PC-3 (cell line): Measurements from ENCODE around the gene SFSWAP. TPM values are rescaled to one million over a fixed set of nuclear protein-coding genes. Genes with fewer than 3 reads are reported as not detected.

Source experiments
- ATAC-seq: fragments of 200-7000 bp; cut with Tn5 transposase; 2 replicates; pipeline ENCODE4 v1.9.1; 2020; ENCODE audit warnings: mild to moderate bottlenecking, moderate library complexity
- BruUV-seq: library from RNA; stranded (reverse); fragments of 400-500 nt; replicated peaks from 2 replicates; lab custom pipeline; 2021; lab: Mats Ljungman, UMichigan
- CTCF ChIA-PET: fragments of 300-600 bp; sonication (Branson Sonifier 250); formaldehyde crosslinking; loops from one replicate; lab custom pipeline; 2022; ENCODE audit warnings: antibody characterized with exemption; lab: Charles Lee
- POLR2A ChIA-PET: fragments of 300-600 bp; sonication (Branson Sonifier 250); formaldehyde crosslinking; loops from one replicate; lab custom pipeline; 2022; ENCODE audit warnings: antibody characterized with exemption; ENCODE audit not compliant: unreplicated experiment; lab: Charles Lee
- DNase-seq: peaks from one replicate; pipeline ENCODE4 v3.0.0-alpha.2; 2015
- H2AFZ ChIP-seq: fragments of 300-600 bp; sonication (generic); 2 replicates; pipeline ENCODE4 v1.6.0; 2016; ENCODE audit warnings: antibody characterized with exemption, low read length
- H3F3A ChIP-seq: fragments of 300-600 bp; sonication (generic); one replicate; pipeline ENCODE4 v1.6.0; 2017; ENCODE audit warnings: antibody characterized with exemption, low read length, control low read depth, mild to moderate bottlenecking; ENCODE audit not compliant: unreplicated experiment
- H3K27ac ChIP-seq: fragments of 300-600 bp; sonication (generic); 2 replicates; pipeline ENCODE4 v1.5.1; 2016; ENCODE audit warnings: mild to moderate bottlenecking, low read length
- H3K27me3 ChIP-seq: fragments of 300-600 bp; sonication (generic); 2 replicates; pipeline ENCODE4 v1.6.1; 2016; ENCODE audit warnings: low read length, mixed read lengths
- H3K36me3 ChIP-seq: fragments of 300-600 bp; sonication (generic); 2 replicates; pipeline ENCODE4 v1.6.1; 2016; ENCODE audit warnings: low read depth, mixed run types, low read length, mixed read lengths
- H3K4me1 ChIP-seq: fragments of 300-600 bp; sonication (generic); 2 replicates; pipeline ENCODE4 v1.5.1; 2016; ENCODE audit warnings: low read length; ENCODE audit not compliant: insufficient read depth
- H3K4me2 ChIP-seq: fragments of 300-600 bp; sonication (generic); 2 replicates; pipeline ENCODE4 v1.6.0; 2016; ENCODE audit warnings: low read length
- H3K4me3 ChIP-seq: fragments of 300-600 bp; sonication (generic); 2 replicates; pipeline ENCODE4 v1.5.1; 2016; ENCODE audit warnings: mild to moderate bottlenecking, low read length, mixed read lengths
- H3K79me2 ChIP-seq: fragments of 300-600 bp; sonication (generic); 2 replicates; pipeline ENCODE4 v1.6.1; 2017; ENCODE audit warnings: low read length, mixed read lengths
- H3K9ac ChIP-seq: fragments of 300-600 bp; sonication (generic); 2 replicates; pipeline ENCODE4 v1.6.0; 2016; ENCODE audit warnings: mild to moderate bottlenecking, low read length
- H3K9me2 ChIP-seq: fragments of 300-600 bp; sonication (generic); replicated peaks from 2 replicates; pipeline ENCODE4 v1.6.1; 2016; ENCODE audit warnings: mixed run types, low read length, mixed read lengths
- H3K9me3 ChIP-seq: fragments of 300-600 bp; sonication (generic); 2 replicates; pipeline ENCODE4 v1.6.1; 2016; ENCODE audit warnings: low read length, mixed read lengths
- H4K20me1 ChIP-seq: fragments of 300-600 bp; sonication (generic); 2 replicates; pipeline ENCODE4 v1.6.1; 2016; ENCODE audit warnings: low read length, mixed read lengths
- EZH2 ChIP-seq: fragments of 300-600 bp; sonication (generic); IDR thresholded peaks from one replicate; pipeline ENCODE4 v1.6.1; 2017; ENCODE audit warnings: antibody characterized with exemption, mild to moderate bottlenecking, low read length; ENCODE audit not compliant: unreplicated experiment
- EZH2phosphoT487 ChIP-seq: fragments of 300-600 bp; sonication (generic); IDR thresholded peaks from 2 replicates; pipeline ENCODE4 v1.6.1; 2018; ENCODE audit warnings: mild to moderate bottlenecking, antibody characterized with exemption, low read length, borderline replicate concordance
- intact Hi-C: fragments of 100-400 bp; cut with micrococcal nuclease; formaldehyde crosslinking; loops from 2 replicates; pipeline ENCODE4 v1.9.0; 2023
- total RNA-seq: library from RNA; depleted of rRNA; stranded (reverse); fragments of >200 nt; gene quantifications from 2 replicates; pipeline ENCODE4 v1.2.3, GENCODE V29; 2014
- TF ChIP-seq, protein P1 (sequence below): fragments of 300-600 bp; sonication (generic); conservative IDR thresholded peaks from 2 replicates; pipeline ENCODE4 v1.5.1; 2017; ENCODE audit warnings: antibody characterized with exemption, low read depth, mild to moderate bottlenecking, low read length

SFSWAP gene
- total RNA-seq, 1 experiment from 2014 or later, result 57.5 TPM

DNA sequence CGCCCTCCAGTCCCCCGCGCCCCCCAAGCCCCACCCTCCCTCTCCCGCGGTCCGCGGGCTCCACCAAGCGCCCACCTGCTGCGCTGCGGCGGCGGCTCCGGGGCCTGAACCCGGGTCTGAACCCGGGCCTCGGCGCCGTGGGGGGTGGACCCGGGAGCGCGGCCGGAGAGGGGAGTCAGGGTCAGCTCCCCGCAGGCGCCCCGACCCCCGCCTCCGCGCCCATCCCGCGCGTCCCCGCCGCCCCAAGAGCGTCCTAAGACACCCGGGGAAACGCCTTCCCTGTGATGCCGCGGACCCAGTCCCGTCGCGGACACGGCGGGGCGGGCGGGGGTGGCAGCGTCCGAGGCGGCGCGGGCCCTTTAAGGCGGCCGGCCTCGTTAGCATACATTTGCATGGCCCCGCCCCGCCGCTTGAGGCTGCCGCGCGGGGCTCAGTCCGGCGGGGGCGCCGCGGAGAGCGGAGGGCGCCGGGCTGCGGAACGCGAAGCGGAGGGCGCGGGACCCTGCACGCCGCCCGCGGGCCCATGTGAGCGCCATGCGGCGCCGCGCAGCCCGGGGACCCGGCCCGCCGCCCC, 117.2 kb downstream of the SFSWAP start, which contains the start of gene MMP17:
TSS of gene MMP17 (plus strand) at position 433 of the 574 bp plus-strand sequence. CDS start at position 535, 102 bp downstream.
- Histone ChIP-seq H3F3A (no peaks in the 10 kb centered on the region), H3K9me3 (no peaks in the 10 kb centered on the region), H4K20me1 (no peaks in the 10 kb centered on the region), H3K4me1 (peaks cover 23% of the 10 kb centered on the region), H3K27ac (no peak within 1 kb of the TSS), H3K27me3 (no peaks in the 10 kb centered on the region), H3K4me3 (peak within 1 kb of the TSS; percentile 85), H2AFZ (peak within 1 kb of the TSS; percentile 91), H3K9ac (peak within 1 kb of the TSS; percentile 70), H3K9me2 (no peaks in the 10 kb centered on the region), H3K4me2 (peak within 1 kb of the TSS; percentile 94), H3K79me2 (no peaks in the 10 kb centered on the region; the same call in 1 of the 2 replicates), H3K36me3 (no peaks in the 10 kb centered on the region)
- ChIA-PET CTCF (no interaction called here), POLR2A (no interaction called here)
- DNase-seq, result peak; percentile 79
- no TSS peak for BruUV-seq
- no peak for TF ChIP-seq EZH2
- TF ChIP-seq, protein P1, sequence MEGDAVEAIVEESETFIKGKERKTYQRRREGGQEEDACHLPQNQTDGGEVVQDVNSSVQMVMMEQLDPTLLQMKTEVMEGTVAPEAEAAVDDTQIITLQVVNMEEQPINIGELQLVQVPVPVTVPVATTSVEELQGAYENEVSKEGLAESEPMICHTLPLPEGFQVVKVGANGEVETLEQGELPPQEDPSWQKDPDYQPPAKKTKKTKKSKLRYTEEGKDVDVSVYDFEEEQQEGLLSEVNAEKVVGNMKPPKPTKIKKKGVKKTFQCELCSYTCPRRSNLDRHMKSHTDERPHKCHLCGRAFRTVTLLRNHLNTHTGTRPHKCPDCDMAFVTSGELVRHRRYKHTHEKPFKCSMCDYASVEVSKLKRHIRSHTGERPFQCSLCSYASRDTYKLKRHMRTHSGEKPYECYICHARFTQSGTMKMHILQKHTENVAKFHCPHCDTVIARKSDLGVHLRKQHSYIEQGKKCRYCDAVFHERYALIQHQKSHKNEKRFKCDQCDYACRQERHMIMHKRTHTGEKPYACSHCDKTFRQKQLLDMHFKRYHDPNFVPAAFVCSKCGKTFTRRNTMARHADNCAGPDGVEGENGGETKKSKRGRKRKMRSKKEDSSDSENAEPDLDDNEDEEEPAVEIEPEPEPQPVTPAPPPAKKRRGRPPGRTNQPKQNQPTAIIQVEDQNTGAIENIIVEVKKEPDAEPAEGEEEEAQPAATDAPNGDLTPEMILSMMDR, result no peak; the same call in 1 of the 2 replicates
- TF ChIP-seq EZH2phosphoT487, result no peak
- ATAC-seq, result peak; percentile 30
- intact Hi-C loops, result loop anchor here (2.0 to 5.0 kb wide), 3 partner anchors 43 to 221 kb away; no protein-coding TSS in a partner anchor

DNA sequence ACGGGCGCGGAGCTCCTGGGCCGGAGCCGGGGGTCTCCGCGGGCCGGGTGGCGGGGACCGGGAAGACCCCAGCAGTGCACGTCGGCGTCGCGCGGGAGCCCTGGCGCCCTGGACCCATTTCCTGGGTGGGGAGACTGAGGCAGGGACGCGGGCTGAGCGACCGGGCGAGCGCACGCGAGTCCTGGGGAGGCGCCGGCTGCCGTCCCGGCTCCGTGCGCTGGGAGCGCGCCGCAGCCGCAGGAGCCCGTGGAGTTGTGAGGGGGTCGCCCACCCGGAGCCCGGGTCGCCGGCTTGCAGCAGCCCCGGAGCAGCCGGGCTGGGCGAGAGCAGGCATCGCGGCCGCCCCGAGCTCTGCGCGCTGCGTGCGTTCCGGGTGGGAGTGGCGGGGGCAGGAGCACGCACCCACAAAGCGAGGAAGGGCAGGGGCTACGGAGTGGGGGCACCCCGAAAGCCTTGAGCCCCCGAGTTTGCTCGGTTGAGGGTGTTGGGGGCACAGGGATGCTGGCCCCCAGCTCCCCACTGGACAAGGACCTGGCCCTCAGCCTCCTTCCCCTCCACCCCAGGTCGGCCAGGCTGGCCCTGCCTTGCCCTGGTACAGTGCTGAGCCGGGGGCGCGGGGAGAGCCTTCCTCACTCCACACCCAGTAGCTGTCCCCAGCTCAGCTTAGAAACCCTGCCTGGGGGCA, 117.9 kb downstream of the SFSWAP start:
- ATAC-seq (peak; percentile 21), DNase-seq (peak; percentile 43)
- no peak for TF ChIP-seq EZH2phosphoT487
- Histone ChIP-seq H3K79me2 (no peaks in the 10 kb centered on the region; the same call in 1 of the 2 replicates), H3K9me3 (no peaks in the 10 kb centered on the region), H4K20me1 (no peaks in the 10 kb centered on the region), H3K4me2 (peak overlapping the region; percentile 94), H3K9ac (peak overlapping the region; percentile 70), H3K9me2 (no peaks in the 10 kb centered on the region), H3F3A (no peaks in the 10 kb centered on the region), H3K36me3 (no peaks in the 10 kb centered on the region), H3K4me1 (peaks cover 23% of the 10 kb centered on the region), H3K27ac (no peak overlapping the region), H2AFZ (peak overlapping the region; percentile 91), H3K27me3 (no peaks in the 10 kb centered on the region), H3K4me3 (peak overlapping the region; percentile 85)
- intact Hi-C loops, result loop anchor here (2.0 to 5.0 kb wide), 3 partner anchors 44 to 222 kb away; no protein-coding TSS in a partner anchor
- ChIA-PET POLR2A (interaction anchor here (0.6 kb wide), 1 partner anchor 9 kb away, joined by 3 read pairs; no protein-coding TSS in a partner anchor), CTCF (no interaction called here)
- no TSS peak for BruUV-seq

DNA sequence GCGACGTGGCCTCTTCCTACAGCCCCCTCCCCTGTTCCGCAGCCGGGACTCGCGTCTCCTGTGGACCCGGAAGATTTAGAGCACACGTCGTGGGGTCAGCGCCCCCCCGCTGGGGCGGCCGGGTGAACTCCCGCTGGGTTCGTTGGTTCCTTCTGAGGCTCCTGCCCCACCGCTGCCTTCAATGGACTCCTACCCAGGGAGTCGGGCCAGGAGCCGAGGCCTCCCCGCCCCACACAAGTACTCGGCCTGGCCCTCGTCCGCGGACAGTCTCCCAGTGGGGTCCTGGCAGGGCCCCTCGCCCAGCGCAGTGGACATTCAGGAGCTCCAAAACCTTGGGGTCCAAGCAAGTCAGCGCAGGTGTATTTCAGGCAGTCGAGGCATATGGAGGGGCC, 118.5 kb downstream of the SFSWAP start:
- TF ChIP-seq EZH2, result no peak
- TF ChIP-seq, protein P1, result no peak
- no peak for TF ChIP-seq EZH2phosphoT487
- CTCF ChIA-PET, result no interaction called here
- H3K4me1 ChIP-seq, result peaks cover 23% of the 10 kb centered on the region
- H3K4me3 ChIP-seq, result peak overlapping the region; percentile 85
- H3K9me3 ChIP-seq, result no peaks in the 10 kb centered on the region
- POLR2A ChIA-PET, result interaction anchor here (0.6 kb wide), 1 partner anchor 8 kb away, joined by 3 read pairs; no protein-coding TSS in a partner anchor
- no TSS peak for BruUV-seq
- H3K9me2 ChIP-seq, result no peaks in the 10 kb centered on the region
- no peaks in the 10 kb centered on the region; the same call in 1 of the 2 replicates for H3K79me2 ChIP-seq
- peak overlapping the region; percentile 70 for H3K9ac ChIP-seq
- DNase-seq, result peak; percentile 44
- no peaks in the 10 kb centered on the region for H3F3A ChIP-seq
- H2AFZ ChIP-seq, result peak overlapping the region; percentile 91
- H3K4me2 ChIP-seq, result peak overlapping the region; percentile 94
- intact Hi-C loops, result loop anchor here (2.0 to 5.0 kb wide), 3 partner anchors 45 to 222 kb away; no protein-coding TSS in a partner anchor
- no peak overlapping the region for H3K27ac ChIP-seq
- ATAC-seq, result peak; percentile 4
- no peaks in the 10 kb centered on the region for H3K27me3 ChIP-seq
- H3K36me3 ChIP-seq, result no peaks in the 10 kb centered on the region
- H4K20me1 ChIP-seq, result no peaks in the 10 kb centered on the region
